GM18520 (cell line): ENCODE results near the gene CD164L2.
"Not testable (repeated sequence)": the region's sequence is repeated elsewhere in the genome, so short reads cannot be mapped to it uniquely, and the experiment has no call there.

Experiments used
- ATAC-seq: cut with Tn5 transposase; IDR thresholded peaks from one replicate; pipeline ENCODE4 v1.9.1; 2021; ENCODE audit not compliant: unreplicated experiment

Gene CD164L2

GRCh38 chr1:27391511-27392095, 8.5 kb upstream of the CD164L2 start:
- ATAC-seq: no peak

GRCh38 chr1:27388337-27389005, 5.3 kb upstream of the CD164L2 start:
- ATAC-seq: no peak

GRCh38 chr1:27384797-27385196, 1.7 kb upstream of the CD164L2 start:
- ATAC-seq: not testable (repeated sequence)

GRCh38 chr1:27383661-27384060, 528 bp upstream of the CD164L2 start:
- no peak for ATAC-seq

GRCh38 chr1:27381969-27382762, 967 bp downstream of the CD164L2 start:
- ATAC-seq: no peak

- ATAC-seq: no peak
Observed at GRCh38 chr1:27380766-27381733, 2.1 kb downstream of the CD164L2 start.

GRCh38 chr1:27380224-27380623, 2.9 kb downstream of the CD164L2 start:
- ATAC-seq: no peak

GRCh38 chr1:27379564-27380122, 3.5 kb downstream of the CD164L2 start:
- ATAC-seq: no peak

- ATAC-seq: no peak
Observed at GRCh38 chr1:27377760-27378495, 5.2 kb downstream of the CD164L2 start.

- no peak for ATAC-seq
Observed at GRCh38 chr1:27374362-27375086, 8.6 kb downstream of the CD164L2 start, which contains the start of gene FCN3. Gene FCN3, minus strand, starts transcription at chr1:27374824. Its CDS starts 6 bp downstream, at chr1:27374818.

GRCh38 chr1:27372808-27373690, 10.1 kb downstream of the CD164L2 start:
- no peak for ATAC-seq

- ATAC-seq: no peak
Observed at GRCh38 chr1:27372022-27372807, 10.9 kb downstream of the CD164L2 start.

- ATAC-seq: no peak
Observed at GRCh38 chr1:27368869-27369582, 14.1 kb downstream of the CD164L2 start.

- no peak for ATAC-seq
Observed at GRCh38 chr1:27367160-27367650, 15.9 kb downstream of the CD164L2 start.

GRCh38 chr1:27366411-27367159, 16.5 kb downstream of the CD164L2 start, which contains the start of gene MAP3K6:
Gene MAP3K6, minus strand, starts transcription at chr1:27366961. Its CDS starts 364 bp downstream, at chr1:27366597.
- no peak for ATAC-seq

- no peak for ATAC-seq
Observed at GRCh38 chr1:27366113-27366410, 17.1 kb downstream of the CD164L2 start.
